IMR-90 (cell line): Measurements from ENCODE around the gene BLVRB. TPM values are rescaled to one million over a fixed set of nuclear protein-coding genes. Genes with fewer than 3 reads are reported as not detected.
A peak's percentile ranks its signal among the peaks of the same experiment; 100 is the strongest.

ENCODE experiments used
- ATAC-seq: fragments of 200-7000 bp; cut with Tn5 transposase; 2 replicates; pipeline ENCODE4 v1.9.1; 2020; ENCODE audit warnings: low read depth, mild to moderate bottlenecking, moderate library complexity
- BruUV-seq: library from RNA; stranded (reverse); fragments of 400-500 nt; replicated peaks from 2 replicates; lab custom pipeline; 2021; lab: Mats Ljungman, UMichigan
- CTCF ChIA-PET: fragments of 300-600 bp; formaldehyde crosslinking; extraction: SDS; loops from one replicate; lab custom pipeline; 2021; ENCODE audit warnings: antibody characterized with exemption; lab: Yijun Ruan, JAX
- POLR2A ChIA-PET: fragments of 300-600 bp; sonication (Branson Sonifier 250); formaldehyde crosslinking; loops from one replicate; lab custom pipeline; 2022; ENCODE audit warnings: antibody characterized with exemption; ENCODE audit not compliant: unreplicated experiment; lab: Charles Lee
- DNase-seq: peaks from one replicate; pipeline ENCODE4 v3.0.0; 2013
- H2AFZ ChIP-seq: replicated peaks from 2 replicates; pipeline ENCODE3; 2013; ENCODE audit warnings: low read length, mild to moderate bottlenecking; ENCODE audit not compliant: poor library complexity
- H2AK5ac ChIP-seq: 2 replicates; pipeline ENCODE4 v1.6.1; 2013; ENCODE audit warnings: low read depth, low read length, inconsistent platforms
- H2AK9ac ChIP-seq: replicated peaks from 2 replicates; pipeline ENCODE3; 2013; ENCODE audit warnings: mild to moderate bottlenecking, low read depth, low read length, moderate library complexity; ENCODE audit not compliant: poor library complexity
- H2BK120ac ChIP-seq: 2 replicates; pipeline ENCODE4 v1.6.1; 2013; ENCODE audit warnings: low read depth, low read length, inconsistent platforms
- H2BK15ac ChIP-seq: 3 replicates; pipeline ENCODE4 v1.6.1; 2013; ENCODE audit warnings: low read depth, low read length, inconsistent platforms
- H2BK20ac ChIP-seq: 2 replicates; pipeline ENCODE4 v1.6.1; 2013; ENCODE audit warnings: low read depth, mild to moderate bottlenecking, inconsistent platforms, low read length, moderate library complexity
- H2BK5ac ChIP-seq: 2 replicates; pipeline ENCODE4 v1.6.1; 2013; ENCODE audit warnings: mild to moderate bottlenecking, low read depth, low read length, inconsistent platforms; ENCODE audit not compliant: poor library complexity, severe bottlenecking
- H3K14ac ChIP-seq: replicated peaks from 2 replicates; pipeline ENCODE4 v1.6.1; 2013; ENCODE audit warnings: low read depth, low read length, inconsistent platforms
- H3K18ac ChIP-seq: 2 replicates; pipeline ENCODE4 v1.6.1; 2013; ENCODE audit warnings: low read depth, low read length, control low read depth
- H3K23ac ChIP-seq: 2 replicates; pipeline ENCODE4 v1.6.1; 2013; ENCODE audit warnings: low read depth, low read length, inconsistent platforms
- H3K27ac ChIP-seq: 2 replicates; pipeline ENCODE4 v1.5.1; 2013; ENCODE audit warnings: mild to moderate bottlenecking, control low read depth, low read length; ENCODE audit not compliant: insufficient read depth
- H3K27me3 ChIP-seq: 2 replicates; pipeline ENCODE4 v1.6.1; 2013; ENCODE audit warnings: low read length; ENCODE audit not compliant: control insufficient read depth, insufficient read depth
- H3K36me3 ChIP-seq: 2 replicates; pipeline ENCODE4 v1.6.1; 2013; ENCODE audit warnings: low read length, mixed read lengths; ENCODE audit not compliant: control insufficient read depth, insufficient read depth
- H3K4ac ChIP-seq: 2 replicates; pipeline ENCODE4 v1.6.1; 2013; ENCODE audit warnings: low read depth, low read length, inconsistent platforms
- H3K4me1 ChIP-seq: 2 replicates; pipeline ENCODE4 v1.6.1; 2013; ENCODE audit warnings: low read length, mixed read lengths; ENCODE audit not compliant: control insufficient read depth, insufficient read depth
- H3K4me2 ChIP-seq: 2 replicates; pipeline ENCODE4 v1.6.1; 2013; ENCODE audit warnings: low read depth, mild to moderate bottlenecking, control low read depth, low read length, moderate library complexity
- H3K4me3 ChIP-seq: 2 replicates; pipeline ENCODE4 v1.5.1; 2013; ENCODE audit warnings: low read depth, mild to moderate bottlenecking, control low read depth, low read length, moderate library complexity; ENCODE audit not compliant: insufficient read depth
- H3K56ac ChIP-seq: 2 replicates; pipeline ENCODE4 v1.6.1; 2013; ENCODE audit warnings: low read length, inconsistent platforms; ENCODE audit not compliant: insufficient read depth; ENCODE audit errors: extremely low read depth
- H3K79me1 ChIP-seq, 2 experiments: 2 replicates each; pipeline ENCODE4 v1.6.1; 2013; ENCODE audit warnings: low read length in 2 of 2, inconsistent platforms in 1 of 2, low read depth in 1 of 2
- H3K9ac ChIP-seq: 2 replicates; pipeline ENCODE4 v1.6.1; 2013; ENCODE audit warnings: low read depth, low read length, control low read depth
- H3K9me1 ChIP-seq: 2 replicates; pipeline ENCODE4 v1.6.1; 2013; ENCODE audit warnings: low read length, inconsistent platforms; ENCODE audit not compliant: insufficient read depth
- H3K9me3 ChIP-seq: 2 replicates; pipeline ENCODE4 v1.6.1; 2013; ENCODE audit warnings: low read length; ENCODE audit not compliant: control insufficient read depth, insufficient read depth
- H4K20me1 ChIP-seq: 2 replicates; pipeline ENCODE4 v1.6.1; 2013; ENCODE audit warnings: low read length, inconsistent platforms; ENCODE audit not compliant: insufficient read depth
- H4K5ac ChIP-seq: 2 replicates; pipeline ENCODE4 v1.6.1; 2013; ENCODE audit warnings: mild to moderate bottlenecking, low read depth, low read length, control low read depth
- H4K8ac ChIP-seq, 2 experiments: 2 replicates each; pipeline ENCODE4 v1.6.1; 2013; ENCODE audit warnings: low read depth in 2 of 2, low read length in 2 of 2, control low read depth in 1 of 2, inconsistent platforms in 1 of 2
- H4K91ac ChIP-seq: 2 replicates; pipeline ENCODE4 v1.6.1; 2013; ENCODE audit warnings: low read depth, low read length, inconsistent platforms; ENCODE audit not compliant: insufficient read depth
- BHLHE40 ChIP-seq: fragments of 150-350 bp; IDR thresholded peaks from 2 replicates; pipeline ENCODE4 v1.6.1; 2016; ENCODE audit warnings: mild to moderate bottlenecking, low read depth, low read length
- CHD1 ChIP-seq: IDR thresholded peaks from 2 replicates; pipeline ENCODE4 v1.6.1; 2012; ENCODE audit warnings: low read depth, low read length, improper control_type of control experiment
- CTCF ChIP-seq: conservative IDR thresholded peaks from 2 replicates; pipeline ENCODE4 v1.5.1; 2012; ENCODE audit warnings: mild to moderate bottlenecking, low read depth, low read length, improper control_type of control experiment
- MAFK ChIP-seq: IDR thresholded peaks from 2 replicates; pipeline ENCODE4 v1.6.1; 2012; ENCODE audit warnings: low read depth, low read length, improper control_type of control experiment
- MAZ ChIP-seq: IDR thresholded peaks from 2 replicates; pipeline ENCODE4 v1.6.1; 2012; ENCODE audit warnings: low read depth, mild to moderate bottlenecking, low read length, improper control_type of control experiment, moderate library complexity, borderline replicate concordance
- MXI1 ChIP-seq: IDR thresholded peaks from 2 replicates; pipeline ENCODE4 v1.6.1; 2012; ENCODE audit warnings: low read depth, mild to moderate bottlenecking, low read length, moderate library complexity, borderline replicate concordance
- NFE2L2 ChIP-seq: fragments of 150-350 bp; IDR thresholded peaks from 2 replicates; pipeline ENCODE4 v1.6.1; 2016; ENCODE audit warnings: low read depth, mild to moderate bottlenecking, low read length
- POLR2A ChIP-seq: IDR thresholded peaks from 2 replicates; pipeline ENCODE4 v1.6.1; 2012; ENCODE audit warnings: mild to moderate bottlenecking, low read depth, low read length
- RCOR1 ChIP-seq: IDR thresholded peaks from 2 replicates; pipeline ENCODE4 v1.6.1; 2012; ENCODE audit warnings: mild to moderate bottlenecking, low read length, improper control_type of control experiment; ENCODE audit not compliant: insufficient replicate concordance
- SMC3 ChIP-seq: fragments of 150-350 bp; IDR thresholded peaks from 2 replicates; pipeline ENCODE4 v1.6.1; 2016; ENCODE audit warnings: low read depth, mild to moderate bottlenecking, antibody characterized with exemption, low read length, moderate library complexity
- WGBS, 2 experiments: methylation state at CpG; one replicate each; pipeline versions ENCODE4 v1.1.5 to v1.1.7; 2013; ENCODE audit warnings: missing lambda C conversion rate in 2 of 2; ENCODE audit not compliant: insufficient read length in 1 of 2; ENCODE audit errors: extremely low coverage in 2 of 2; 5-methylcytosine and 5-hydroxymethylcytosine counted together
- dilution Hi-C: fragments of 300-500 bp; cut with HindIII; formaldehyde crosslinking; loops from one replicate; pipeline ENCODE4 v1.14.3; 2018; ENCODE audit warnings: low sequenced_read_pairs; ENCODE audit not compliant: unreplicated experiment
- in situ Hi-C: fragments of 300-500 bp; cut with MboI; formaldehyde crosslinking; loops from 3 replicates; pipeline ENCODE4 v1.14.3; 2019; ENCODE audit warnings: low sequenced_read_pairs, inconsistent platforms, mixed read lengths
- intact Hi-C: fragments of 100-400 bp; cut with micrococcal nuclease; formaldehyde crosslinking; loops from 2 replicates; pipeline ENCODE4 v1.10.0; 2022
- polyA plus RNA-seq, 3 experiments: library from polyadenylated mRNA; depleted of rRNA; stranded (reverse); fragments of >200 nt; gene quantifications; 2 replicates each; pipeline ENCODE4 v1.2.3, GENCODE V29; 2012; ENCODE audit warnings: low replicate concordance in 1 of 3
- total RNA-seq: library from RNA; depleted of rRNA; stranded (reverse); fragments of >200 nt; gene quantifications from 2 replicates; pipeline ENCODE4 v1.2.3, GENCODE V29; 2012
- TF ChIP-seq, protein P1 (sequence below): fragments of 150-350 bp; IDR thresholded peaks from 2 replicates; pipeline ENCODE4 v1.6.1; 2016; ENCODE audit warnings: low read depth, mild to moderate bottlenecking, low read length, moderate library complexity, borderline replicate concordance

BLVRB gene
- total and polyA plus RNA-seq, 2 of the 4 experiments (the other 2 are of a cell fraction) = 65.2 to 102 TPM

GRCh38 chr19:40450664-40451063 lies 14.9 kb downstream of the BLVRB start:
- Histone ChIP-seq H3K79me1 (no peaks in the 10 kb centered on the region), H3K9ac (no peak overlapping the region), H3K14ac (no peak overlapping the region), H3K18ac (no peak overlapping the region), H3K4me3 (no peak overlapping the region), H3K23ac (no peak overlapping the region), H3K36me3 (peaks cover 6% of the 10 kb centered on the region; the same call in 1 of the 2 replicates), H4K91ac (no peak overlapping the region), H3K27ac (no peak overlapping the region), H3K9me3 (no peaks in the 10 kb centered on the region), H3K9me1 (peaks cover 3% of the 10 kb centered on the region; the same call in 1 of the 2 replicates), H2AK9ac (peak overlapping the region; percentile 61), H3K27me3 (no peaks in the 10 kb centered on the region), H2BK5ac (no peak overlapping the region), H2BK120ac (no peak overlapping the region), H2BK15ac (no peak overlapping the region), H3K56ac (no peak overlapping the region), H4K5ac (no peak overlapping the region), H4K20me1 (no peaks in the 10 kb centered on the region), H3K4ac (no peak overlapping the region), H3K4me1 (no peaks in the 10 kb centered on the region; the same call in 1 of the 2 replicates), H2AK5ac (no peak overlapping the region), H2BK20ac (no peak overlapping the region), H4K8ac (no peak overlapping the region), H2AFZ (no peak overlapping the region), H3K4me2 (no peak overlapping the region)
- no CpG with 5 or more reads among the region's 4 CpGs for WGBS, 2 experiments
- no peak for DNase-seq
- ChIA-PET CTCF (no interaction called here), POLR2A (no interaction called here)
- in situ Hi-C loops = no loop called here
- no TSS peak for BruUV-seq
- dilution Hi-C loops = no loop called here
- ATAC-seq = no peak
- TF ChIP-seq NFE2L2 = no peak
- TF ChIP-seq CHD1 = no peak
- TF ChIP-seq MXI1 = no peak
- TF ChIP-seq MAZ = no peak
- TF ChIP-seq RCOR1 = no peak
- no peak for TF ChIP-seq POLR2A
- TF ChIP-seq BHLHE40 = no peak
- TF ChIP-seq, protein P1, sequence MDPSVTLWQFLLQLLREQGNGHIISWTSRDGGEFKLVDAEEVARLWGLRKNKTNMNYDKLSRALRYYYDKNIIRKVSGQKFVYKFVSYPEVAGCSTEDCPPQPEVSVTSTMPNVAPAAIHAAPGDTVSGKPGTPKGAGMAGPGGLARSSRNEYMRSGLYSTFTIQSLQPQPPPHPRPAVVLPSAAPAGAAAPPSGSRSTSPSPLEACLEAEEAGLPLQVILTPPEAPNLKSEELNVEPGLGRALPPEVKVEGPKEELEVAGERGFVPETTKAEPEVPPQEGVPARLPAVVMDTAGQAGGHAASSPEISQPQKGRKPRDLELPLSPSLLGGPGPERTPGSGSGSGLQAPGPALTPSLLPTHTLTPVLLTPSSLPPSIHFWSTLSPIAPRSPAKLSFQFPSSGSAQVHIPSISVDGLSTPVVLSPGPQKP = no peak
- TF ChIP-seq CTCF = no peak
- TF ChIP-seq SMC3 = no peak
- TF ChIP-seq MAFK = no peak
- intact Hi-C loops = no loop called here
